ENCODE results near the gene SERINC3.
A peak's percentile ranks its signal among the peaks of the same experiment; 100 is the strongest.

SERINC3 gene

GRCh38 chr20:44460795-44461141, 61.1 kb downstream of the SERINC3 start:
- in situ Hi-C loops (cut with MboI; ENCODE audit: low sequenced_read_pairs, unreplicated experiment): no loop called here
- TF ChIP-seq, protein P1, sequence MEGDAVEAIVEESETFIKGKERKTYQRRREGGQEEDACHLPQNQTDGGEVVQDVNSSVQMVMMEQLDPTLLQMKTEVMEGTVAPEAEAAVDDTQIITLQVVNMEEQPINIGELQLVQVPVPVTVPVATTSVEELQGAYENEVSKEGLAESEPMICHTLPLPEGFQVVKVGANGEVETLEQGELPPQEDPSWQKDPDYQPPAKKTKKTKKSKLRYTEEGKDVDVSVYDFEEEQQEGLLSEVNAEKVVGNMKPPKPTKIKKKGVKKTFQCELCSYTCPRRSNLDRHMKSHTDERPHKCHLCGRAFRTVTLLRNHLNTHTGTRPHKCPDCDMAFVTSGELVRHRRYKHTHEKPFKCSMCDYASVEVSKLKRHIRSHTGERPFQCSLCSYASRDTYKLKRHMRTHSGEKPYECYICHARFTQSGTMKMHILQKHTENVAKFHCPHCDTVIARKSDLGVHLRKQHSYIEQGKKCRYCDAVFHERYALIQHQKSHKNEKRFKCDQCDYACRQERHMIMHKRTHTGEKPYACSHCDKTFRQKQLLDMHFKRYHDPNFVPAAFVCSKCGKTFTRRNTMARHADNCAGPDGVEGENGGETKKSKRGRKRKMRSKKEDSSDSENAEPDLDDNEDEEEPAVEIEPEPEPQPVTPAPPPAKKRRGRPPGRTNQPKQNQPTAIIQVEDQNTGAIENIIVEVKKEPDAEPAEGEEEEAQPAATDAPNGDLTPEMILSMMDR (IDR thresholded peaks at IDR 0.05; ENCODE audit: borderline replicate concordance, control extremely low read depth, extremely low read depth, insufficient read depth, missing control alignments): no peak
- peak; percentile 45 for DNase-seq (ENCODE audit: low spot score)

GRCh38 chr20:44459271-44459670, 62.6 kb downstream of the SERINC3 start:
- TF ChIP-seq, protein P1 (IDR thresholded peaks at IDR 0.05; ENCODE audit: borderline replicate concordance, control extremely low read depth, extremely low read depth, insufficient read depth, missing control alignments): no peak
- DNase-seq (ENCODE audit: low spot score): no peak
- in situ Hi-C loops (cut with MboI; ENCODE audit: low sequenced_read_pairs, unreplicated experiment): no loop called here

GRCh38 chr20:44457016-44457415, 64.9 kb downstream of the SERINC3 start:
- DNase-seq (ENCODE audit: low spot score): no peak

DNA sequence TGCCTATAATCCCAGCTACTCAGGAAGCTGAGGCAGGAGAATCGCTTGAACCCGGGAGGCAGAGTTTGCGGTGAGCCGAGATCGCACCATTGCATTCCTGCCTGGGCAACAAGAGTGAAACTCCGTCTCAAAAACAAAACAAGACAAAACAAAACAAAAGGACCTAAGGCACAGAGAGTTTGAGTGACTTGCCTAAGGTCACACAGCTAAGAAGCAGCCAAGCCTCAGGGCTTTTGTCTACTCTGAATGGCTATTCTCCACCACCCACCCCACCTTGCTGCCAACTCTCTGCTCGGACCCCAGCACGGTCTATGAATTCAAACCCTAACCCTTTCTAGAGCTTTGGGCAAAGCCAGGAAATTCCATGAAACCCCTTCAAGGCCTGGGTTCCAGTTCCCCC, 65.3 kb downstream of the SERINC3 start:
- in situ Hi-C loops (cut with MboI; ENCODE audit: low sequenced_read_pairs, unreplicated experiment): no loop called here
- TF ChIP-seq, protein P1 (IDR thresholded peaks at IDR 0.05; ENCODE audit: borderline replicate concordance, control extremely low read depth, extremely low read depth, insufficient read depth, missing control alignments): no peak
- DNase-seq (ENCODE audit: low spot score): no peak

More at GRCh38 chr20:44457016-44457415, 64.9 kb downstream of the SERINC3 start:
- in situ Hi-C loops (cut with MboI; ENCODE audit: low sequenced_read_pairs, unreplicated experiment): no loop called here
- TF ChIP-seq, protein P1 (IDR thresholded peaks at IDR 0.05; ENCODE audit: borderline replicate concordance, control extremely low read depth, extremely low read depth, insufficient read depth, missing control alignments): no peak

DNA sequence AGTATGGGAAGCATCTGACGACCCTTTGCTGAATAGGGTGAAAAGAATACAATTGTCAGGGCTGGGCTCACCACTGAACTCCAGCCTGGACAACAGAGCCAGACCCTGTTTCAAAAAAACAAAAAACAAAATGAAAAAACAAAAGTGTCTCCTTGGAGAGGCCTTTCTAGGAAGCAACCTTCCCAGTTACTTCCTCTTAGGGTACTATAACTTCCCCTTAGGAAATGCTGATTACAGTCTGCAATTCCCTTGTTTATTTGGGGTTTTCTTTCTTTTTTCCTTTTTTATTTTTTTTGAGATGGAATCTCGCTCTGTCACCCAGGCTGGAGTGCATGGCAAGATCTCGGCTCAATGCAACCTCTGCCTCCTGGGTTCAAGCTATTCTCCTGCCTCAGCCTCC, 66.7 kb downstream of the SERINC3 start:
- DNase-seq (ENCODE audit: low spot score): no peak
- in situ Hi-C loops (cut with MboI; ENCODE audit: low sequenced_read_pairs, unreplicated experiment): no loop called here
- TF ChIP-seq, protein P1 (IDR thresholded peaks at IDR 0.05; ENCODE audit: borderline replicate concordance, control extremely low read depth, extremely low read depth, insufficient read depth, missing control alignments): no peak

GRCh38 chr20:44454306-44454963, 67.4 kb downstream of the SERINC3 start:
- DNase-seq (ENCODE audit: low spot score): no peak
- in situ Hi-C loops (cut with MboI; ENCODE audit: low sequenced_read_pairs, unreplicated experiment): no loop called here
- TF ChIP-seq, protein P1 (IDR thresholded peaks at IDR 0.05; ENCODE audit: borderline replicate concordance, control extremely low read depth, extremely low read depth, insufficient read depth, missing control alignments): no peak

All from GM13976 (cell line).